HG03108 (cell line): ENCODE results near the gene PDZRN4.
"Not testable (repeated sequence)": the region's sequence is repeated elsewhere in the genome, so short reads cannot be mapped to it uniquely, and the experiment has no call there.

ENCODE experiments used
- ATAC-seq: cut with Tn5 transposase; IDR thresholded peaks from one replicate; pipeline ENCODE4 v1.9.1; 2021; ENCODE audit warnings: moderate library complexity; ENCODE audit not compliant: unreplicated experiment

Gene PDZRN4

GRCh38 chr12:41188058-41188840 lies at the start of gene PDZRN4:
TSS of gene PDZRN4 (plus strand) at chr12:41188320.
- no peak for ATAC-seq

- ATAC-seq = no peak
Measured at GRCh38 chr12:41140117-41140516, 48.0 kb upstream of the PDZRN4 start.

DNA sequence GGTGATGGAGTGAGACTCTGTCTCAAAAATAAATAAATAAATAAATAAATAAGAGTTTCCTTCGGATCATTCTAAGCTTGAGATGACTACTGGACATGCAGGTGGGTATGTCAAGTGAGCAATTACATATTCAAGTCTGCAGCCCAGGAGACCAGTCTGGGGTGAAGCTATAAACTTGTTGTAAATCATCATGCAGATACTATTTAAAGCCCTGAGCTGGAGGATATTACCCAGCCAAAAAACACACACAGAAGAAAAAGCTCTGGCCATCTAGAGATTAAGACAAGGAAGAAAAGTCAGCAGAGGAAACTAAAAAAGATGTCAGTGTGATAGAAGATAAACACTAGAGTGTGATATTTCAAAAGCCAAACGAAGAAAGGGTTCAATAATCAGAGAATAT lies 47.0 kb upstream of the PDZRN4 start:
- ATAC-seq = no peak

GRCh38 chr12:41142376-41142775 lies 45.7 kb upstream of the PDZRN4 start:
- no peak for ATAC-seq

- no peak for ATAC-seq
Measured at GRCh38 chr12:41151793-41152192, 36.3 kb upstream of the PDZRN4 start.

- no peak for ATAC-seq
Measured at GRCh38 chr12:41162461-41162860, 25.7 kb upstream of the PDZRN4 start.

DNA sequence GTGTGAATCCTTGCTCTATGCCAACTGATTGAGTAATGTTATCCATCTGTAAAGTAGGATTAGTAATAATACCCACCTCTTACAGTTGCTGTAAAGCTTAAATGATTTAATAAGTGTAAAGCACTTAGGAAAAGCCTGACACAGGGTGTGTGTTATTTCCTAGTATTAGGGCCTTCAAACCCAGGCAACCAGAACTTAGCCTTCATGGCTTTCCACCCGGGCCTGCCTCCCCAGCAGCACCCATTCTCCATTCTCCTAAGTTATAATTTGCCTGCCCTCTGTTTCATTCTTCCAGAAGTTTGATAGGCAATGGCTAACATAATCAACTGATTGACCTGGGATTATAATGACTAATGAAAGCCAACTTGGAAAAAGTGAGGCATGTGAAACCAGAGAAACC lies 20.4 kb upstream of the PDZRN4 start:
- ATAC-seq = no peak

DNA sequence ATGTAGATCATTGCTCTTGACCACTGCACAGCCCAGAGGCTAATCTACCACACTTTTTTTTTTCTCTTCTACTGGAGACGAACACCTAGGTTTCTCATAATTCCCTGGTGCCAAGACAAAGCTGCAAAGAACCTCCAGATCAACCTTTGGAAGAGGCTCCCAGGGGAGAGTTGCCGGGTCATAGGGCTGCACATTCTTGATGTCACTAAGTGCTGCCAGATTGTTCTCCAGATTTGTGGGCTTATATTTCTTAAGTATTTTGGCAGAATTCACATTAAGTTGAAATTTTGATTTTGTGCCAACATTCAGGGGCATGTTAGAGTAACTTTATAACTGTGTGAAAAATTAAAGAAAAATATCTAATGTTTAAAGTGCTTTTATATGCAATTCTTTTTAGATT lies 13.5 kb upstream of the PDZRN4 start:
- no peak for ATAC-seq

- not testable (repeated sequence) for ATAC-seq
Measured at GRCh38 chr12:41179507-41179906, 8.6 kb upstream of the PDZRN4 start.

- no peak for ATAC-seq
Measured at GRCh38 chr12:41184864-41185263, 3.3 kb upstream of the PDZRN4 start.

- no peak for ATAC-seq
Measured at GRCh38 chr12:41186026-41186425, 2.1 kb upstream of the PDZRN4 start.

DNA sequence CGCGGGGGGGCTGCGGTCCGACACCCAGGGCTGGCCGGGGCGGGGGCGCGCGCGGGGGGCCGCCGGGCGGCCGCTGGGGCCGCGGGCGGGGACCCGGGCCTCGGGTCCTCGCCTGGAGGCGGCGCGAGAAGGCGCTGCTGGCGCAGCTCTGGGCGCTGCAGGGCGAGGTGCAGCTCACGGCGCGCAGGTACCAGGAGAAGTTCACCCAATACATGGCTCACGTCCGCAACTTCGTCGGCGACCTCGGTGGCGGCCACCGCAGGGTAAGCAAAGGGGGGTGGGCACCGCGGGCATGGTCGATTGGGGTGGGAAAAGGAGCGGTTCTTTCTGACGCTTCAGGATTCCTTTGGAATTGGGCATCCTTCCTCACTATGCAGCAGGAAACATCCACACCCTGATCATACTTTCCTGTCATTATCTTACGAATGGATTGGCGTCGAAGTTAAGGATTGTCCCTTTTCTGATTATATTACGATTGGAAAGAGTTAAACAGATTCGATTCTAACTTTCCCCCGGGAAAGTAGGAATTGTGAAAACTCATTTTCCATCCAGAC lies 798 bp downstream of the PDZRN4 start:
- no peak for ATAC-seq

DNA sequence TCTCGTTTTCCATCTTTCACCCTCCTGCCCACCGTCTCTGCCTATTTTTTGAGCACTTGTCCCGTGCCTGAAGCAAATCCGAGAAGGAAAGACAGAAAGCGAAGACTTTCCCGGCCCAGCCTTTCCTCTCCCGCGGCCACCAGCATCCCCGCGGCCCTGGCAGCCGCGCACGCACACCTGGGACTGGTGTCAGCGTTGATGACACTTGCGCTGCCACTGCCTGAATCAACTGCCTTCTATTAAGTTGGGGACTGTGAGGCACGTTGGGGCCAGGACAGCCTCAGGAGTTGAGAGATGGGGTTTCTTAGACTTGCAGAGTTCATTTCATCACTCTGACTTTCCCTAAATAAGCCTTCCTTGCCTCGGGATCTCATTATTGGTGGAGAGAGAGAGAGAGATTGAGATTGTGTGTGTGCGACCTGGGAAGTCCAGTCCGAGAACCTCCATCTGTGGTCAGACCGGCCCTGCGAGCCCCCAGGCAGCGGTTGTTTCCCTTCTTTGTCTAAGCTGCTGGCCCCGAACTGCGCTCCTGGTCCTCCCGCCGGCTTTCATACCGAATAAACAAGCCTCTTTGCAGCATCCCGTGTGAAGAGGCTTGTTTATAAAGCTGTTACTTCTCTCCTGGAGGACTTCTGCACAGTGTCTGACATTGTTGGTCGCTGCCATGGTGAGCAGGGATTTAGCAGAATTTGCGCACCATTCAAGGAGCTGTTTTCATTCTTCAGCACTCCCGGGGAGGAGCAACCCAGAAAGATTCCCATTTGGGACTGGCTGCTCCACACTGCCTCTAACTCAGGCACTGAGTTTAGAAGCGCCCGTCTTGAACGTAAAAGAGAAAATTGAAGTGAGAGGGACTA lies 1.5 kb downstream of the PDZRN4 start:
- no peak for ATAC-seq

DNA sequence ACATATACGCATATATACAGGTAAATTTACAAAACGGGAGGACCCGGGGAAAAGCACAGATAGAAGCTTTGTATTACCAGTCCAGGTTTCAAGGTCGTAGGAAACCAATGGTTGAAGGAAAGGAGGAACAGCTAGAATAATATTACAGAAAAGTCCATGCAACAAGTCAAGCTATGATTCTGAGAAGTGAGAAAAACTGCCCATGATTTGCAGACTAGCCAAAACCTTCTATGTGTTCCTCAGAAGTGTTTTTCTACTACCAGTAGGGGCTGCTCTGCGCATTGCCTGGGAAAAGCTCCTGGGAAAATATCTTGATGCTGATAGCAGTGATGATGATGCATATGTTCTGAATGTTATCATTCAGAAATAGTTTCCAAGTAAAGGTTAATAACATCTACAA lies 2.2 kb downstream of the PDZRN4 start:
- ATAC-seq = no peak

- ATAC-seq = not testable (repeated sequence)
Measured at GRCh38 chr12:41191549-41191948, 3.4 kb downstream of the PDZRN4 start.

DNA sequence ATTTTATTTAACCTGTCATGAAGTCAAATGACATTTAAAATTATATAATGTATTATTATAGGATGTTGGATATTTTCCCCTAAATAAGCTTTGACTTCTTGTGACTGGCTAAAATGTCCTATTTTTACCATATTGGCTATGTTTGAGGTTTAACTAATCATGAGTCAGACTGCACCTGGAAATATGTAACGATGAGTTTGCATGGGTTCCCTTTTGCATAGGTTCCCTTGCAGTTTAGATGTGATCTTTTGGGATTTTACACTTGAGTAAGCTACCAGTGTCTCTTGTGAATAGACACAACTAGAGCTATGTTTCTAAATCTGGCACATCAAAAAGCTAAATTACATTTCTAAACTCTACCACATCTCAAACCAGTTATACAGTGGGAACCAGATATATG lies 5.2 kb downstream of the PDZRN4 start:
- ATAC-seq = no peak

DNA sequence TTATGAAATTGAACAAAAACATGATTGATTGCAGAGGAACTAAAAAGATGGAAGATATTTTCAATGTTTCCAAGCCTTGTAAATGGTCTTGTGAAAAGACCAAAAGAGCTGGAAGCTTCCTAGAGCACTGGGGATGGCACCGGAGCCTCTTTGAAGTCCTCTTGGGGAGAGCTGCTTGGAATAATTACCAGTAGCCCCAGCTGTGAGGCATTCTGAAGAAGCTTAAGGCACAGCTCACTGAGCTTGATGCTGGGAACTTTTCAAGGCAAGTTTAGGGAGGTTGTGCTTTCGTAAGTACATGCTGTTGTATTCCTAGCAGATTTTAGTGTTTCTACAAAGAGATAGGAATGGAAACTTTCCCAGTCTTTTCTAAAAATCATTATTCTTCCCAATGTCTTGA lies 13.9 kb downstream of the PDZRN4 start:
- ATAC-seq = no peak

DNA sequence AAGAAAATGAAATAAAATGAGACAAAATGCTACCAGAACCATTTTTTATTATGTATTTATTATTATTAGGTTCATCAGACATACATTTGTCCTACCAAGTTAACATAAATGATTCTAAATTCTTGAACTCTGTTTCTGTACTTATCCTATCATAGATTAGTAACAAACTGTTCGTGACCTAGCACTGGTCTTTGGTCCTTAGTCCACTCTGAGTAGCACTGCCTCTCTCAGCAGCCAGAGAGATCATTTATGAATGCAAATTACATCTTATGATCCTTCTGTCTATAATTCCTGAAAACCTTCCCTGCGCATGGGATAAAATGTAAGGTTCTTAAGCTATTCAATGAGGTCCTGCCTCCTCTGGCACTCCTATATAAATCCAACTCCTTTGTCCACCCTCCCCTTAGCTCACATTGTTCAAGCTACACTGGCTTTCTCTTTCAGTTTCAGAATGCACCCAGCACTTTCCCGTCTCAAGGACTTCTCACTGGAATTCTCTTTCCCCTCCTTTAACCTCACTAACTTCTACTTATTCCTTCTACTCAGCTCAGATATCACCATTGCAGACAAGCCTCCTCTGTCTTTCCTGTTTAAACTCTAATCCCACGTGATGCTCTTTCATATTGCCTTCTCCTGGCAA lies 17.1 kb downstream of the PDZRN4 start:
- ATAC-seq = no peak

GRCh38 chr12:41206298-41206697 lies 18.2 kb downstream of the PDZRN4 start:
- ATAC-seq = no peak

DNA sequence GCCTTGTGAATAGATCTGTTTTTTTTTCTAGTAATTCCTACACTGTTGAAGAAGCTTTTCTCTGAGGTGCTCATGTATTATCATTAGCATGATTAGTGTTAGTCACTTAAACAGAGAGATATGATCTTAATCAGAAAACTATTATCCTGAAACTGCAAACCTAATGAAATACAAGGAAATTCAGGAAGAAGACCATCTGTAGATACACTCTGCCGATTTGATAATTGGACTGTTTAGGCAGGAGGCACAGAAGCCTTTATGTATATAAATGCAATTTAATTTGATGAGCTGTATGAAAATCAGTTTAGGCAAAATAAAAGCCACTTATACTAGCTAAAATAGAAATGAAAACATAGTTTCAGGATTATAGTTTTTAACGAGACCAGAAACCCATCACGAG lies 23.3 kb downstream of the PDZRN4 start:
- no peak for ATAC-seq

DNA sequence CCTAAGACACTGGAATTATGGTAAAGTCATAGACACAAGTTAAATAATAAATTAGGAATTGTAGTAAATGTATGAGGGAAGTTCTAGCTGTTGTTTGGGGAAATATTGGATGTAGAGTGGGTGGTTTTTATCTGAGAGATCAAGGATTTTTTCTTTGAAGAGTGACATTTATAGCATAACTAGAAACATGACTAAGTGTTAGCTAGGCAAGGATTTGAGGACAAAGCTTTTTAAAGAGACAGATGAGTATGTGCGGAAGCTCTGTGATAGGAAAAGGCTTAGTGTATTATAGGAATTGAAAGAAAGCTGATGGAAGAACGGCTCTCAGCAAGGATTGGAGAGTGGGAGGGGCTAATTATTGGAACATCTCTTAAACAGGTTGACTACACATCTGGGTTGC lies 24.5 kb downstream of the PDZRN4 start:
- no peak for ATAC-seq
